Lower leg skin (tissue), 4 donors: ENCODE measurements around the gene CYYR1. TPM values are rescaled to one million over a fixed set of nuclear protein-coding genes. Genes with fewer than 3 reads are reported as not detected.

Experiments used
- DNase-seq, 2 donors: peaks; one replicate each; pipeline ENCODE4 v3.0.0-alpha.2; 2019; ENCODE audit warnings: low spot score in 2 of 2
- H3K4me3 ChIP-seq: fragments of 200-600 bp; sonication (generic); 2 replicates; pipeline ENCODE4 v1.5.1; 2017; ENCODE audit warnings: mild to moderate bottlenecking, low read depth; ENCODE audit not compliant: poor library complexity, severe bottlenecking
- POLR2A ChIP-seq, 2 donors: fragments of 450-650 bp; IDR thresholded peaks; one replicate each; pipeline ENCODE4 v1.6.1; 2016 to 2017; ENCODE audit warnings: antibody characterized with exemption in 2 of 2, mild to moderate bottlenecking in 1 of 2, moderate library complexity in 1 of 2
- WGBS, 2 donors: methylation state at CpG; one replicate each; pipeline ENCODE4 v1.1.5; 2018; 5-methylcytosine and 5-hydroxymethylcytosine counted together
- intact Hi-C: fragments of 100-400 bp; cut with DNase I; formaldehyde crosslinking; loops from one replicate; pipeline ENCODE4 v1.15.0; 2023; ENCODE audit warnings: low total_unique reads
- total RNA-seq, 4 donors: library from RNA; depleted of rRNA; stranded (reverse); fragments of >200 nt; gene quantifications; one replicate each; pipeline ENCODE4 v1.1.0, GENCODE V29; 2016
- TF ChIP-seq, protein P1 (sequence below), 3 donors: fragments of 450-650 bp; IDR thresholded peaks; one replicate each; pipeline ENCODE4 v1.5.1; 2016; ENCODE audit warnings: antibody characterized with exemption in 3 of 3, mild to moderate bottlenecking in 3 of 3, moderate library complexity in 2 of 3

CYYR1 gene
- total RNA-seq, 4 donors from 2014 or later = 9.0 to 16.4 (median 12.5) TPM

DNA sequence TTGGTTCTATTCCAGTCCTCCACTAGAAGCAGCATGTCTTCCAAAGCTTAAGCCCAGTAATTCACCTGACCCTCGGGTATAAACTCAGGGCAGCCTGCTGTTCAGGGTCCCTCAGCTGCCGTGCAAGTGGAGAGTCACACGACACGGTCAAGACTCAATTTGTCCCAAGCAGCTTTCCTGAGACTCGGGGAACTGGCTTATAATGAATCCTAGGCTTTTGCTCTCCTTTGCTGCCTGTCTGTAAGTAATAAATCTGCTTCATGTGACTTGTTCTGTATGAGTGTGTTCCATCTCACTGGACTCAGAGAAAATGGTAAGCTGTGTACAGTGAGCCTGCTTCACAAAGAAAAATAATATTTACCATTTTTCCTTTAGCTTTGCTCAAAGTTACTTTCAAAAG lies 119.8 kb downstream of the CYYR1 start:
- 81 to 89% methylated on average over 5 of the region's 5 CpGs for WGBS, 2 donors
- TF ChIP-seq POLR2A (IDR thresholded peaks at IDR 0.05) = no peak
- TF ChIP-seq, protein P1, sequence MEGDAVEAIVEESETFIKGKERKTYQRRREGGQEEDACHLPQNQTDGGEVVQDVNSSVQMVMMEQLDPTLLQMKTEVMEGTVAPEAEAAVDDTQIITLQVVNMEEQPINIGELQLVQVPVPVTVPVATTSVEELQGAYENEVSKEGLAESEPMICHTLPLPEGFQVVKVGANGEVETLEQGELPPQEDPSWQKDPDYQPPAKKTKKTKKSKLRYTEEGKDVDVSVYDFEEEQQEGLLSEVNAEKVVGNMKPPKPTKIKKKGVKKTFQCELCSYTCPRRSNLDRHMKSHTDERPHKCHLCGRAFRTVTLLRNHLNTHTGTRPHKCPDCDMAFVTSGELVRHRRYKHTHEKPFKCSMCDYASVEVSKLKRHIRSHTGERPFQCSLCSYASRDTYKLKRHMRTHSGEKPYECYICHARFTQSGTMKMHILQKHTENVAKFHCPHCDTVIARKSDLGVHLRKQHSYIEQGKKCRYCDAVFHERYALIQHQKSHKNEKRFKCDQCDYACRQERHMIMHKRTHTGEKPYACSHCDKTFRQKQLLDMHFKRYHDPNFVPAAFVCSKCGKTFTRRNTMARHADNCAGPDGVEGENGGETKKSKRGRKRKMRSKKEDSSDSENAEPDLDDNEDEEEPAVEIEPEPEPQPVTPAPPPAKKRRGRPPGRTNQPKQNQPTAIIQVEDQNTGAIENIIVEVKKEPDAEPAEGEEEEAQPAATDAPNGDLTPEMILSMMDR (IDR thresholded peaks at IDR 0.05) = no peak
- no peak overlapping the region for H3K4me3 ChIP-seq
- intact Hi-C loops = no loop called here
- no peak for DNase-seq

DNA sequence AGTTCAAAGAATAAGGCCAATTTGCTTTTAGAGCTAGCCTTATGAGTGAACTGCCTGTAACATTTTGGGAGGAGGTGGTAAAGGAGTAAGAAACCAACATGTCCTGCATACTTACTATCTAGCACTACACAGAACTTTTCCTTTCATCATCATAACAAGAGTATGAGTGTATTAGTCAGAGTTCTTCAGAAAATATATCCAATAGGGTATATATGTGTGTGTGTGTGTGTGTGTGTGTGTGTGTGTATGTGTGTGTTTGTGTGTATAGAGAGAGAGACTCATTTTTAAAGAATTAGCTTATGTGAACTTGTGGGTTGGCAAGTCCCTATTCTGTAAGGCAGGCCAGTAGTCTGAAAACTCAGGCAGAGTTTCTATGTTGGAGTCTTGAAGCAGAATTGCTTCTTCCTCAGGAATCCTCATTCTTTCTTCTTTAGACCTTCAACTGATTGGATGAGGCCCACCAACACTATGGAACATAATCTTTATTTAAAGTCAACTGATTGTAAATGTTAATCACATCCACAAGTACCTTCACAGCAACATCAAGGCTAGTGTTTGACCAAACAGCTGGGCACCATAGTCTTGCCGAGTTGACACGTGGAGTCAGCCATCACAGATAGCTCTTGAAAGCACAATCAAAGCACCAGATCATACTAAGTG lies 121.9 kb downstream of the CYYR1 start:
- H3K4me3 ChIP-seq = no peak overlapping the region
- no peak for TF ChIP-seq POLR2A (IDR thresholded peaks at IDR 0.05)
- TF ChIP-seq, protein P1 (IDR thresholded peaks at IDR 0.05) = no peak
- intact Hi-C loops = no loop called here
- no peak for DNase-seq
- WGBS, 2 donors = 81 to 87% methylated on average over 2 of the region's 2 CpGs

DNA sequence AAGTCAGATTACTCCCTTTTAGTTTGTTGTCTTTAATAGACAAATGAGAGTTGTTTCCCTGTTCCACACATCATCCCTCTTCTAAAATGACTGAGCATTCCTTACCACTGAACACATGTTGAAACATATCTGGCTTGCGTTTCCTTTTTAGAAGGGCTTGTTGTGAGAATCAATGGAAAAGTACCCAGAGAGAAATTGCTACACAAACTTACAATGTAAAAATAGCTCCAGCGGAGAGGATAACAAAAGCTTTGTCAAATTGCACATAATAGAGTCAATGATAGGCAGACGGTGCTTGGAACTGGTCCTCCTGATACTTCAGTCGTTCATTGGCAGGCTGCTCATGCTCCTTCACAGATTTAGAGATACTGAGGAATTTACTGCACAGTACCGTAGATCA lies 123.9 kb downstream of the CYYR1 start:
- H3K4me3 ChIP-seq = no peak overlapping the region
- 22 to 23% methylated on average over 5 of the region's 5 CpGs for WGBS, 2 donors
- TF ChIP-seq, protein P1 (IDR thresholded peaks at IDR 0.05) = no peak
- no peak for TF ChIP-seq POLR2A (IDR thresholded peaks at IDR 0.05)
- no peak for DNase-seq
- intact Hi-C loops = no loop called here

DNA sequence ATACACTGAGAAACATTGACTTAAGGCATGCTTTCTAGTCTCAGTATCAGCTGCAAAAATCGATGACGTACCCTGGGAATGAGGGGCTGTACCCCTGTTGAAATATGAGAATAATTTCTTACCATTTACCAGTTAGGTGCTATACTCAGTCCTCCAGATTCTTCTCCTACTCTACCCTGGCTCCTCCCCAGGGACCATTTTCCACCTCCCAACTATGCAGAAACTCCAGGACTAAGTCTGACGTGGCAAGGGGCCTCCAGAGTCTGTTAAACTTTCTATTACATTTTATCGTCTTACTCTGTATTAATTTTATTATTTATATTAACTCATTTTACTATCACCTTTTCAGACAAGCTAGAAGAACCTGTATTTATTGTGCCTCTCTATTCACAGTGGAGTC lies 124.3 kb downstream of the CYYR1 start:
- DNase-seq = no peak
- no peak overlapping the region for H3K4me3 ChIP-seq
- WGBS, 2 donors = 38 to 61% methylated on average over 4 of the region's 4 CpGs
- intact Hi-C loops = no loop called here
- no peak for TF ChIP-seq POLR2A (IDR thresholded peaks at IDR 0.05)
- TF ChIP-seq, protein P1 (IDR thresholded peaks at IDR 0.05) = no peak

DNA sequence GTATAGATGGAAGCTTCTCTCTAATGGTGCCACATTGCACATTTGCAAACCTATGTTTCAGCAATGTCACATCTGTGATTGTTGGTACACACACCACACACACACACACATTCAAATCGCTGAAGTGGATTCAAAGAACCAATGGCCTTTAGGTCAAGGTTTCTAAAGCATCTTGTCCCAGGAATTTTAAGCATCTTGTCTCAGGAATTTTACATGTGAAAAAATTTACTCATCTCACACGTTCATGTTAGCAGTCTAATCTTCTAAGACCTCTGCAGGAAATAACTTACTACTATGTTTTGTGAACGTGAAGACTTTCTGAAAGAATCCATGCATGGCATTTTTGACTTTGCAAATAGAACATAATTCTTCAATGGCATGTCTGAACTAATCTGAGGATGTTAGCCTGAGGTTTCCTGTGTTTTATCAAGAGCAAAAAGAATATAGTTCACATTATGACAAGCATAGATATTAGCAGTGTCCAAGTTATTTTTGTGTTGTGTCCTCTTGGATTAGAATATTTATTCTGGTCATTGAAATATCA lies 125.1 kb downstream of the CYYR1 start:
- no peak for DNase-seq
- 43 to 44% methylated on average over 3 of the region's 3 CpGs for WGBS, 2 donors

More for the DNA sequence above, 125.1 kb downstream of the CYYR1 start:
- TF ChIP-seq POLR2A (IDR thresholded peaks at IDR 0.05) = no peak
- TF ChIP-seq, protein P1 (IDR thresholded peaks at IDR 0.05) = no peak
- intact Hi-C loops = no loop called here
- H3K4me3 ChIP-seq = no peak overlapping the region
